ENCODE measurements around the gene EN2.

EN2 gene

GRCh38 chr7:155435110-155435509, 22.8 kb upstream of the EN2 start:
- ATAC-seq (ENCODE audit: insufficient read depth, low read depth) = no peak
- DNase-seq = no peak
- no peak overlapping the region for H3K27ac ChIP-seq (ENCODE audit: low read length)
- H3K4me2 ChIP-seq (ENCODE audit: insufficient read depth, low read length) = no peak overlapping the region
- H3K9ac ChIP-seq (ENCODE audit: low read depth, low read length) = no peak overlapping the region
- H3K79me2 ChIP-seq (ENCODE audit: insufficient read depth, low read length) = no peaks in the 10 kb centered on the region
- no peak overlapping the region for H3K4me3 ChIP-seq (ENCODE audit: low read depth in 1 of 2, low read length in 2 of 2)
- H2AFZ ChIP-seq (ENCODE audit: low read depth, low read length) = no peak overlapping the region
- TF ChIP-seq CTCF (IDR thresholded peaks at IDR 0.05; ENCODE audit: borderline replicate concordance, extremely low read depth, low read length, poor library complexity, severe bottlenecking) (no peak), EZH2 (IDR thresholded peaks at IDR 0.05; ENCODE audit: borderline replicate concordance, low read depth, low read length, severe bottlenecking) (no peak)
- no peaks in the 10 kb centered on the region for H3K4me1 ChIP-seq (ENCODE audit: insufficient read depth, low read length)
- no peaks in the 10 kb centered on the region for H3K9me3 ChIP-seq (ENCODE audit: insufficient read depth, low read length, severe bottlenecking)
- H3K27me3 ChIP-seq (ENCODE audit: insufficient read depth, low read length, poor library complexity) = peaks cover 8% of the 10 kb centered on the region
- H4K20me1 ChIP-seq (ENCODE audit: insufficient read depth, low read length) = no peaks in the 10 kb centered on the region
- H3K36me3 ChIP-seq (ENCODE audit: insufficient read depth, low read length) = no peaks in the 10 kb centered on the region

- Histone ChIP-seq H3K36me3 (ENCODE audit: insufficient read depth, low read length) (no peaks in the 10 kb centered on the region), H2AFZ (ENCODE audit: low read depth, low read length) (no peak overlapping the region), H3K27ac (ENCODE audit: low read length) (no peak overlapping the region), H3K4me1 (ENCODE audit: insufficient read depth, low read length) (no peaks in the 10 kb centered on the region), H3K9ac (ENCODE audit: low read depth, low read length) (no peak overlapping the region), H4K20me1 (ENCODE audit: insufficient read depth, low read length) (no peaks in the 10 kb centered on the region), H3K4me3 (ENCODE audit: low read depth in 1 of 2, low read length in 2 of 2) (no peak overlapping the region), H3K27me3 (ENCODE audit: insufficient read depth, low read length, poor library complexity) (peaks cover 5% of the 10 kb centered on the region), H3K4me2 (ENCODE audit: insufficient read depth, low read length) (no peak overlapping the region), H3K9me3 (ENCODE audit: insufficient read depth, low read length, severe bottlenecking) (no peaks in the 10 kb centered on the region), H3K79me2 (ENCODE audit: insufficient read depth, low read length) (no peaks in the 10 kb centered on the region)
- TF ChIP-seq CTCF (IDR thresholded peaks at IDR 0.05; ENCODE audit: borderline replicate concordance, extremely low read depth, low read length, poor library complexity, severe bottlenecking) (no peak), EZH2 (IDR thresholded peaks at IDR 0.05; ENCODE audit: borderline replicate concordance, low read depth, low read length, severe bottlenecking) (no peak)
- ATAC-seq (ENCODE audit: insufficient read depth, low read depth) = no peak
- no peak for DNase-seq
These were observed 20.1 kb upstream of the EN2 start for GRCh38 chr7:155437836-155438235.

- DNase-seq (no peak), ATAC-seq (ENCODE audit: insufficient read depth, low read depth) (no peak)
- Histone ChIP-seq H3K36me3 (ENCODE audit: insufficient read depth, low read length) (no peaks in the 10 kb centered on the region), H3K4me3 (ENCODE audit: low read depth in 1 of 2, low read length in 2 of 2) (no peak overlapping the region), H3K27me3 (ENCODE audit: insufficient read depth, low read length, poor library complexity) (peaks cover 5% of the 10 kb centered on the region), H3K4me2 (ENCODE audit: insufficient read depth, low read length) (no peak overlapping the region), H3K9me3 (ENCODE audit: insufficient read depth, low read length, severe bottlenecking) (no peaks in the 10 kb centered on the region), H4K20me1 (ENCODE audit: insufficient read depth, low read length) (no peaks in the 10 kb centered on the region), H3K27ac (ENCODE audit: low read length) (no peak overlapping the region), H3K79me2 (ENCODE audit: insufficient read depth, low read length) (no peaks in the 10 kb centered on the region), H3K9ac (ENCODE audit: low read depth, low read length) (no peak overlapping the region), H3K4me1 (ENCODE audit: insufficient read depth, low read length) (no peaks in the 10 kb centered on the region), H2AFZ (ENCODE audit: low read depth, low read length) (no peak overlapping the region)
- no peak for TF ChIP-seq EZH2 (IDR thresholded peaks at IDR 0.05; ENCODE audit: borderline replicate concordance, low read depth, low read length, severe bottlenecking)
- no peak for TF ChIP-seq CTCF (IDR thresholded peaks at IDR 0.05; ENCODE audit: borderline replicate concordance, extremely low read depth, low read length, poor library complexity, severe bottlenecking)
These were observed 19.2 kb upstream of the EN2 start for GRCh38 chr7:155438777-155439176.

Data from DND-41 (cell line).